GM18508 (cell line): ENCODE data around the gene LTC4S.
"Not testable (repeated sequence)": the region's sequence is repeated elsewhere in the genome, so short reads cannot be mapped to it uniquely, and the experiment has no call there.

Source experiments
- ATAC-seq: cut with Tn5 transposase; IDR thresholded peaks from one replicate; pipeline ENCODE4 v1.9.1; 2021; ENCODE audit warnings: moderate number of reproducible peaks; ENCODE audit not compliant: insufficient read depth, unreplicated experiment

Gene LTC4S

GRCh38 chr5:179822059-179822432, 28.3 kb downstream of the LTC4S start:
- ATAC-seq = no peak

DNA sequence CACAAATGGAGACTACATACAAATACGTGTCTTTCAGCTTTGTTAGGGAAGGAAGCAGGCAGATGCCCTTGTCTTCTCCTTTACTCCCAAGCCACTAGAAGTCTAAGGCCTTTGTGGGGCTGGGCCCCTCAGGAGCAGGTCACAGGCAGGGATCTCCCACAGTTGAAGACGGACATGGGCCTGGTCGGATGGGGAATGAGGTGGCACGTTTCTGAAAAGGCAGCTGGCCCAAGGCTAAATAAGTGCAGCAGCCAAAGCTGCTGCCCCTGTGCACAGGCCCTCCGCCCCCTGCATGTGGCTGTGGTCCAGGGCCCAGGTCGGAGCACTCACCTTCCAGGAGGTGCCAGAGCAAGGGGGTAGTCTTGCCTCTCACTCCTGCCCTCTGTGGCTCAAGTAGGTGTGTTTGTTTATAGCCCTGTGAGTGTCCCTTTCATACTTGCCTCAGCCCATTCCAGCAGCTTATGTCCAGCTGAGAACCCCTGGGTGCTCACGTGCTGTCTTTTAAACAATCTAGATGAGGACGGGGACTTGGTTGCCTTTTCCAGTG, 28.7 kb downstream of the LTC4S start:
- ATAC-seq = no peak

DNA sequence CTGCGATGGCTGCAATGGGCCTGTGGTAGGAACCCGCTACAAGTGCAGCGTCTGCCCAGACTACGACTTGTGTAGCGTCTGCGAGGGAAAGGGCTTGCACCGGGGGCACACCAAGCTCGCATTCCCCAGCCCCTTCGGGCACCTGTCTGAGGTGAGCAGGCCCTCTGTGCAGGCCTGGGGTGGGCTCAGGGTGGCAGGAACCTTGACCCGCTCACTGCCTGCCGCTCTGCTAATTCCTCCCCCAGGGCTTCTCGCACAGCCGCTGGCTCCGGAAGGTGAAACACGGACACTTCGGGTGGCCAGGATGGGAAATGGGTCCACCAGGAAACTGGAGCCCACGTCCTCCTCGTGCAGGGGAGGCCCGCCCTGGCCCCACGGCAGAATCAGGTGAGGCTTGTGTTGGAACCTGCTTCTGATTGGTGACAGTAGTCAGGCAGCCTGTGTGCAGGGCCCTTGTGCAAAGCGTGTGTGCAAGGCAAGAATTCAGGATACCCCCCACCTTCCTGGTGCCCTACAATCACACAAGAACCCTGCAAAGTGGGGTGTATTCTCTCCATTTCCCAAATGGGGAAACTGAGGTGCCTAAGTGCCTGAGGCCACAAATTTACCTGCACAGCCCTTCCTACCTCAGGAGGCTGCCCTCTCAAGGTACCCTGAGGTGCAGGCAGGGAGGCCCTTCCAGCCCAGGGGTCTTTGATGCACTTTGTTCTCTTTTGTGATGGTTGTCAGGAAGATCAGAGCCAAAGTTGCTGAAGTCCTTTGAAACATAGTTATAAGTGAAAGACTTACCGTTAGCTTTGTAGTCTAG, 30.4 kb downstream of the LTC4S start:
- ATAC-seq = no peak

- ATAC-seq = no peak
Observed at GRCh38 chr5:179824745-179825112, 30.9 kb downstream of the LTC4S start.

- no peak for ATAC-seq
Observed at GRCh38 chr5:179825655-179826182, 31.9 kb downstream of the LTC4S start.

DNA sequence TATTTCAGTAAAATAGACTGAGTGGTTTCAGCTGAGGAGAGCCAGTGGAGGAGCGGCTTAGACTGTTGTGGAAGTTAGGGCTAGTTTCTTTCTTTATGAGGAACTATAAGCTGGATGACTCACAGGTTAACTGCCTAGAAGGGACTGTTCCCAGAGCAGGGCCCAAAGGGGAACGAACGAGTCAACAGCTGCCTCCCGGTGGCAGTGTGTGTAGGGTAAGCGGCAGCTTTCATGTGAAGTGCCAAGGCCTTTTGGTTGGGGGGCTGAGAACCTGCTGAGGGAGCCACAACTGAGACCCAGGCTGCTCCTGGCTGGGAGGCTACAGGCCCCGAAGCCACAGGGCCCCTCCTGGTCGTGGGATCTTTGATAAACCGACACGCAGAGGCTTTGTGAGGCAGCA, 33.9 kb downstream of the LTC4S start:
- ATAC-seq = no peak

GRCh38 chr5:179828756-179829421, 35.1 kb downstream of the LTC4S start:
- ATAC-seq = no peak

DNA sequence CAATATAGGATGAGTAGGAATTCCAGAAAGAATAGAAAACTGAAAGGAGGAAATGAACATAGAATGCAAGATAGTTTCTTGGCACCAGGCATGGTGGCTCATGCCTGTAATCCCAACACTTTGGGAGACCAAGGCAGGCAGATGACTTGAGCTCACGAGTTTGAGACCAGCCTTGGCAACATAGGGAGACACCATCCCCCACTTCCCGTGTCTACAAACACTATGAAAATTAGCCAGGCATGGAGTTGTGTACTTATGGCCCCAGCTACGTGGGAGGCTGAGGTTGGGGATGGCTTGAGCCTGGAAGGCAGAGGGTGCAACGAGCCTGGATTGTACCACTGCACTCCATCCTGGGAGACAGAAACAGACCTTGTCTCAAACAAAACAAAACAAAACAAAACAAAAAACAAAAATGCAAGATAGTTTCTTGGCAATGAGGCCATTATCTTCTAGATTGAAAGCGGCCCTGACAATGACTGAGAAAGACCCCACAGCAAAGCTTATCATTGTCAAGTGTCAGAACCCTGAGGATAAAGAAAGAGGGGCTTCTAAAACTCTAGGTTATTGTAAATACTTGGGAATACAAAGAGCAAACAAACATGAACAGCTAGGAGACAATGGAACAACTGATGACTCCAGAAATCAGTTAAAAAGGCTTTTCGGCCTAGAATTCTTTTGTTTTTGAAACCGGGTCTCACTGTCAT, 36.1 kb downstream of the LTC4S start:
- ATAC-seq = no peak

- ATAC-seq = no peak
Observed at GRCh38 chr5:179830818-179831468, 37.2 kb downstream of the LTC4S start.

DNA sequence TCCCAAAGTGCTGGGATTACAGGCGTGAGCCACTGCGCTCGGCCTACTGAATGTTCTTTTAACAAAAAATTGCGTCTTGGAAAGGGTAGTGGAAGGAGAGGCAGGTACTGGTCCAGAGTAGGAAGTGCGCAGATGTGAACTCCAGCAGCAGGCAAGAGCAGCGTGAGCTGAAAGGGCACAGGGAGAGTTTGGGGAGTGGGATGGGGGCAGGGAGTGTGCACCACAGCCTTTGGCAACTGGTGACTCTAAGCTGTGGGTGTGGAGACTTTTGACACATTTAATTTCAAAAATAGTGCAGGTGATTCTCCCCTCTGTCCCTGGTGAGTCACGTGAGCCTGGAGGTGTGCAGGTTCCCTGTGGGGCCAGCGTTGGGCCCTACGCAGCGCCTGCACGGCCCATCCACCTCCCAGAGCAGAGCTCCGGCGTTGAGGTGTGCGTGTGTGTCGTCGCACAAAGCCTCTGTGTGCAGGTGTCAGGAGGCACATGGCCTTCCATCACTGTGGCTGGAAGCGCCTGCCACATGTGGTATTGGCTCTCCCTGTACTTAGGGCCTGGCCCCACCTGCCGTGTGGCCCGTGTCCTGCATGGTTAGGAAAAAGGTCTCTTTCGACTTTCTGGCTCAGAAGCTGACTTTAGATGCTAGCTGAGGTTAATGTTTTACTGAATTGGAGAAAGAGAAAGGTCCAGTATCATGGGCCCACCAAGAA, 38.4 kb downstream of the LTC4S start:
- ATAC-seq = no peak

DNA sequence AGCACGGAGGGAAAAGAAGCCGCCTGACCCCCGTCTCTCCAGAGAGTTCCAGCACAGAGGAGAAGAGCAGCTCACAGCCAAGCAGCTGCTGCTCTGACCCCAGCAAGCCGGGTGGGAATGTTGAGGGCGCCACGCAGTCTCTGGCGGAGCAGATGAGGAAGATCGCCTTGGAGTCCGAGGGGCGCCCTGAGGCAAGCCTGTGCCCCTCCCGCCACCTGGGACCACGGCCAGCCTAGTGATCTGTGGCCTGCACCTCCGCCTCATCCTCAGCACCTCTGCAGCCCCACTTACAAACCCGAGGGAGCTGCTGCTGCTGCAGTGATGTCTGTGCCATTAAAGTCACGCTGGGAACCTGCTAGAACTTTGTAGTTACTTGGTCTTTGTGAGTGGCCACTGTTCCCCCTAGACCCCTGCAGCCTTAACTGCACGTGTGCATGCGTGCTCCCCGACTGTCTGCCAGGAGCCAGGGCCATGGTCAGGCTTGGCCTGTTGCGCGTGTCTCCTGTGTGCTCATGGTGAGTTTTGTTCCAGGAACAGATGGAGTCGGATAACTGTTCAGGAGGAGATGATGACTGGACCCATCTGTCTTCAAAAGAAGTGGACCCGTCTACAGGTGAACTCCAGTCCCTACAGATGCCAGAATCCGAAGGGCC, 39.4 kb downstream of the LTC4S start:
- ATAC-seq = no peak

GRCh38 chr5:179833709-179834070, 39.9 kb downstream of the LTC4S start:
- no peak for ATAC-seq

DNA sequence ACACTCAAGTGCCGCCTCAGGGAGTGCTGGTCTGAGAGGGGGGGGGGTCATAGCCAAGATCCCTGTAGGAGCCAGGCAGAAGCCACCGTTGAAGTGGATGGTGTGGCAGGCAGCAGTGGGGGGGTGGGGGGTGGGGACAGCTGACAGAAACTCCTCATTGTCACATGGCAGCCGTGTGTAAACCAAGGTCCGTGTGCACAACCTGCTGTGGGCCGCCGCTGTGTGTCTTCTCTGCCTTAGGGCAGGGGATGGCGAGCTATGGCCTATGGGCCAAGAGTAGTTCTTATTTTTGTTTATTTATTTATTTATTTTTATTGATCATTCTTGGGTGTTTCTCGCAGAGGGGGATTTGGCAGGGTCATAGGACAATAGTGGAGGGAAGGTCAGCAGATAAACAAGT, 40.3 kb downstream of the LTC4S start:
- no peak for ATAC-seq

DNA sequence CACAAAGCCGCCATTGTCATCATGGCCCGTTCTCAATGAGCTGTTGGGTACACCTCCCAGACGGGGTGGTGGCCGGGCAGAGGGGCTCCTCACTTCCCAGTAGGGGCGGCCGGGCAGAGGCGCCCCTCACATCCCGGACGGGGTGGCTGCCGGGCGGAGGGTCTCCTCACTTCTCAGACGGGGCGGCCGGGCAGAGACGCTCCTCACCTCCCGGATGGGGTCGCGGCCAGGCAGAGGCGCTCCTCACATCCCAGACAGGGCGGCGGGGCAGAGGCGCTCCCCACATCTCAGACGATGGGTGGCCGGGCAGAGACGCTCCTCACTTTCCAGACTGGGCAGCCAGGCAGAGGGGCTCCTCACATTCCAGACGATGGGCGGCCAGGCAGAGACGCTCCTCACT, 41.1 kb downstream of the LTC4S start:
- not testable (repeated sequence) for ATAC-seq

DNA sequence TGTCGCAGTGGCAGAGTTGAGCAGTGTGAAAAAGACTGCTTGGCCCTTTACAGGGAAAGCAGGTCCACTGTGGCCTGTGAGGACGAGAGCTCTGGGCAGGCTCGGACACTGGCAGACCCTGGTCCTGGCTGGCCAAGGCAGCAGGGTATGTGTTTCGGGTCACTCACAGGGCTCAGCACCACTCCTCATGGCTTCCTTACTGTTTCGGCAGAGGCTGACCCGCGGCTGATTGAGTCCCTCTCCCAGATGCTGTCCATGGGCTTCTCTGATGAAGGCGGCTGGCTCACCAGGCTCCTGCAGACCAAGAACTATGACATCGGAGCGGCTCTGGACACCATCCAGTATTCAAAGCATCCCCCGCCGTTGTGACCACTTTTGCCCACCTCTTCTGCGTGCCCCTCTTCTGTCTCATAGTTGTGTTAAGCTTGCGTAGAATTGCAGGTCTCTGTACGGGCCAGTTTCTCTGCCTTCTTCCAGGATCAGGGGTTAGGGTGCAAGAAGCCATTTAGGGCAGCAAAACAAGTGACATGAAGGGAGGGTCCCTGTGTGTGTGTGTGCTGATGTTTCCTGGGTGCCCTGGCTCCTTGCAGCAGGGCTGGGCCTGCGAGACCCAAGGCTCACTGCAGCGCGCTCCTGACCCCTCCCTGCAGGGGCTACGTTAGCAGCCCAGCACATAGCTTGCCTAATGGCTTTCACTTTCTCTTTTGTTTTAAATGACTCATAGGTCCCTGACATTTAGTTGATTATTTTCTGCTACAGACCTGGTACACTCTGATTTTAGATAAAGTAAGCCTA, 42.6 kb downstream of the LTC4S start:
- ATAC-seq = no peak

DNA sequence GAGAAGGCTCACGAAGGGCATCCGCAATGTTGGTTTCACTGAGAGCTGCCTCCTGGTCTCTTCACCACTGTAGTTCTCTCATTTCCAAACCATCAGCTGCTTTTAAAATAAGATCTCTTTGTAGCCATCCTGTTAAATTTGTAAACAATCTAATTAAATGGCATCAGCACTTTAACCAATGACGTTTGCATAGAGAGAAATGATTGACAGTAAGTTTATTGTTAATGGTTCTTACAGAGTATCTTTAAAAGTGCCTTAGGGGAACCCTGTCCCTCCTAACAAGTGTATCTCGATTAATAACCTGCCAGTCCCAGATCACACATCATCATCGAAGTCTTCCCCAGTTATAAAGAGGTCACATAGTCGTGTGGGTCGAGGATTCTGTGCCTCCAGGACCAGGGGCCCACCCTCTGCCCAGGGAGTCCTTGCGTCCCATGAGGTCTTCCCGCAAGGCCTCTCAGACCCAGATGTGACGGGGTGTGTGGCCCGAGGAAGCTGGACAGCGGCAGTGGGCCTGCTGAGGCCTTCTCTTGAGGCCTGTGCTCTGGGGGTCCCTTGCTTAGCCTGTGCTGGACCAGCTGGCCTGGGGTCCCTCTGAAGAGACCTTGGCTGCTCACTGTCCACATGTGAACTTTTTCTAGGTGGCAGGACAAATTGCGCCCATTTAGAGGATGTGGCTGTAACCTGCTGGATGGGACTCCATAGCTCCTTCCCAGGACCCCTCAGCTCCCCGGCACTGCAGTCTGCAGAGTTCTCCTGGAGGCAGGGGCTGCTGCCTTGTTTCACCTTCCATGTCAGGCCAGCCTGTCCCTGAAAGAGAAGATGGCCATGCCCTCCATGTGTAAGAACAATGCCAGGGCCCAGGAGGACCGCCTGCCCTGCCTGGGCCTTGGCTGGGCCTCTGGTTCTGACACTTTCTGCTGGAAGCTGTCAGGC, 43.6 kb downstream of the LTC4S start:
- no peak for ATAC-seq
